ENCODE data around the gene GMEB2.
"Not testable (repeated sequence)": the region's sequence is repeated elsewhere in the genome, so short reads cannot be mapped to it uniquely, and the experiment has no call there.

GMEB2 gene

DNA sequence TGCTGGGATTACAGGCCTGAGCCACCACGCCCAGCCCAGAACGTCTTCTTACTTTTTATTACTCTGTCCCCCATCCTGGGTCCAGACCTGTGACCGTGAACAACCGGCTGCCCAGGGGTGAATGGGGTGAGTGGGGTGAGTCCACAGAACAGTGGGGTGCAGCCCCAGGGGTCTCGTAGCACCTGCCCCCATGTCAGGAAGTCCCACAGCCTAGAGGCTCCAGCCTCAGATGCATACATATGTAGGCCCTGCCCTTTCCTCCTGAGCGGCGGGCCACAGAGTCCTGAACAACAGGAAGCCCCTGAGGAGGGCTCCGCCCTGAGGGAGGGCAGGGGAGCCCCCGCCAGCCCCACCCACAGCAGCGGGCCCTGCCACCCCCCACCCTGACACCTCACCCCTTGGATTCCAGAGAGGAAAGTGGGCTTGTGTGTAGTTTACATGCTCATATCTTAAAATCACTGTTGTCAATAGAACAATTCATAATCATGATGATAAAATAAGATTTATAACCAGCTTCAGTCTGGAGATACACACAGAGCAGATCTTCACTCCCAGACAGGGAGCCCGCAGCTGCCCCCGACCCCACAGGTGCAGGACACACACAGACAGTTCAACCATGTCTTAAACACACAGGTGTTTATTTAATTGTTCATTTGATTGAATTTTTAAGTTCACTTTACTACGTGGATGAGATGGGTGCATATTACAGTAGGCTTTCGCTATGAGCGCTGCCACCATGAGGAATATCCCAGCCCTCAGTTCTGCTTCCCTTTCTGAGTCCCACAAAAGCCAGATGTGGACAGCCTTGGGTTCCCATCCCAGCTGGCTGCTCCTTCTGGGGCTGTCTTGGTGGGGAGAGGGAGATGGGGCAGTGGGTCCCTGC is 12.4 kb upstream of the GMEB2 start:
- DNase-seq (ENCODE audit: low read depth in 1 of 2, low spot score in 1 of 2): peak; percentile 49 to 59

DNA sequence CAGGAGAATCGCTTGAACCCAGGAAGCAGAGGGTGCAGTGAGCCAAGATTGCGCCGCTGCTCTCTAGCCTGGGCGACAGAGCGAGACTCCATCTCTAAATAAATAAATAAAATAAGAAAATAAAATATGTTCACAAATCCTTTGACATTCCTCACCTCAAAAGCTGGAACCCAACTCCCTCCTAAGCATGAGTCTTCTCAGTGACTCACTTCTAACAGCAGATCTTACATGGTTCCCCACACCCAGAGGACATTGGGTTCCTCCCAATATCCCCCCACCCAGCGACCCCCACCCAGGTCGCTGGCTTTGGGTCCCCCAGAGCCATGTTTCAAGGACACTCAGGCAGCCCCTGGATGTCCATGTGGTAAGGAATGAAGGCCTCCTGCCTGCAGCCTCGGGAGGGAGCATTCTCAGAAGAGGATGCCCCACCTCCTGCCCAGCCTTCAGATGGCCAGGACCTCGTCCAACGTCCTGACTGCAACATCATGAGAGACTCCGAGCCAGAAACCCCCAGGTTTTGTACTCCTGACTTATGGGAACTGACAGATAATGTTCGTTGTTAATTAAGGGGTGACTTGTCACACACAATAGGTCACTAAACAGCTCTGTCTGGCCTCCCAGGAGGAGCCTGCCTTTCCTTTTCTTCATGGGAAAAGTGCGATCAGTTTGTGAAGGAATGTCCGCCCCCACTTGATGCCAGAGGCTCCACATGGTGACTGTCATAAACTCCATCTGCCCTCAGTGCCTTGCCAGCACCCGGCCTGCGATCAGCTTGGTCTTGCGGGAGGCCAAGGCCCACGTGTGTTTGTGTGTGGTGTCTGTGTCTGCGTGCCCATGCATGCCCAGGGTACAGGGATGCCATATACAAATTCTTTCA is 10.1 kb upstream of the GMEB2 start:
- no peak for DNase-seq (ENCODE audit: low read depth in 1 of 2, low spot score in 1 of 2)

GRCh38 chr20:63635431-63636141 is 8.7 kb upstream of the GMEB2 start:
- peak in 1 of 2 donors; percentile 49 for DNase-seq (ENCODE audit: low read depth in 1 of 2, low spot score in 1 of 2)

GRCh38 chr20:63633732-63634131 is 6.8 kb upstream of the GMEB2 start:
- no peak for DNase-seq (ENCODE audit: low read depth in 1 of 2, low spot score in 1 of 2)

GRCh38 chr20:63631426-63631825 is 4.5 kb upstream of the GMEB2 start:
- DNase-seq (ENCODE audit: low read depth in 1 of 2, low spot score in 1 of 2): not testable (repeated sequence)

GRCh38 chr20:63630956-63631355 is 4.1 kb upstream of the GMEB2 start:
- DNase-seq (ENCODE audit: low read depth in 1 of 2, low spot score in 1 of 2): not testable (repeated sequence)

DNA sequence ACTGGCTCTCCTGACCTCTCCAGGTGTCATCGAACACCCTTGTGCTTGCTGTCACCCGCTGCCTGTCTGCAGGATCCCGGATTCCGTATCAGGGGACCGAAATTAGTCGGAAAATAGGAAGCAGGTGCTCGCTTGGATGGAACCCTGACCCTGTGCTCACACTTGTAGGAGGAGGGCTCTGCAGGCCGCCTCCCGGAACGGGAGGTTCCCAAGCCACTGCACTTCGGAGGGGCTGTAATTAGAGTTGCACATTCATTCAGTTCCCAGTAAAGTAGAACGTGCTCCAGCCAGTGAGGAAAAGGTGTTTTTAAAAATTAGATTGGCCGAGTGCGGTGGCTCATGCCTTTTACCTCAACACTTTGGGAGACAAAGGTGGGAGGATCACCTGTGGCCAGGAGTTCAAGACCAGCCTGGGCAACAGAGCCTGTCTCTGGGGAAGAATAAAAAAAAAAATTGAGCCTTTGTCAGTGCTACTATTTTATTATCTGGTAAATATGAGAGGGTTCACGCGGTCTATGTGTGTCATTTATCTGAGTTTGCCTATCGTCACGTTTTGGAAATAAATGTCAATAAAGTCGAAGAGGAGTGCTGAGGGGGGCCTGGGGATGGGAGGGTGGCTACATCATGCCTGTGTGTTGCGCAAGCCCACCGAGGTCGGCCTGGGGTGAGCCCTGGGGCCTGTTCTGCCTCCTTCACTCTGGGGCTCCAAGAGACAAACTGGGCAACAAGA is 1.5 kb upstream of the GMEB2 start:
- DNase-seq (ENCODE audit: low read depth in 1 of 2, low spot score in 1 of 2): peak in 1 of 2 donors; percentile 59

GRCh38 chr20:63627751-63628245 is 897 bp upstream of the GMEB2 start:
- no peak for DNase-seq (ENCODE audit: low read depth in 1 of 2, low spot score in 1 of 2)

DNA sequence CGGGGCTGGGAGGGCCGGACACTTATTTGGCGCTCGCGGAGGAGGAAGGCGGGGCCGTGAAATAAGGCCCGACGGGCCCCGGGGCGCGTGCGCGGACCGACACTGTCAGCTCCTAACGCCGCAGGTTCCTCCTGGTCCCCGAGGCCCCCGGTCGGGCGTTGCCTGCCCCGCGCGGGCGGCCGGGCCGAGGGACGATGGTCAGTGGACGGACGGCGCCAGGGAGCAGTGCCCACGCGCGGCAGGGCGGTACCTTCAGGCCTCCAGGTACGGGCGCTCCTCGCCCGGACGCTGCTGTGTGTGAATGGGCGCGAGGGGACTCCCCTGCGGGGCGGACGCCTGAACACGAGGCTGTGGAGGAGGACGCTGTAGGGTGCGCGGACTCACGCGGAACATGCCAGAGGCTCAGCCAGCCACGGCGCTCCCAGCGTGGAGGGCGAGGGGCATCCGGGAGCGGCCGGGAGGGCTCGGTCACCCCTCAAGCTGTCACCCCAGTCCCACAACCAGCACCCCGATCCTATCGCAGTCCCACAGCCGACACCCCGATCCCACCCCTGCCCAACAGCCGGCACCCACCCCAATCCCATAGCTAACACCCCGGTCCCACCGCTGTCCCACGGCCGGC is 339 bp upstream of the GMEB2 start:
- peak; percentile 91 to 92 for DNase-seq (ENCODE audit: low read depth in 1 of 2, low spot score in 1 of 2)

DNA sequence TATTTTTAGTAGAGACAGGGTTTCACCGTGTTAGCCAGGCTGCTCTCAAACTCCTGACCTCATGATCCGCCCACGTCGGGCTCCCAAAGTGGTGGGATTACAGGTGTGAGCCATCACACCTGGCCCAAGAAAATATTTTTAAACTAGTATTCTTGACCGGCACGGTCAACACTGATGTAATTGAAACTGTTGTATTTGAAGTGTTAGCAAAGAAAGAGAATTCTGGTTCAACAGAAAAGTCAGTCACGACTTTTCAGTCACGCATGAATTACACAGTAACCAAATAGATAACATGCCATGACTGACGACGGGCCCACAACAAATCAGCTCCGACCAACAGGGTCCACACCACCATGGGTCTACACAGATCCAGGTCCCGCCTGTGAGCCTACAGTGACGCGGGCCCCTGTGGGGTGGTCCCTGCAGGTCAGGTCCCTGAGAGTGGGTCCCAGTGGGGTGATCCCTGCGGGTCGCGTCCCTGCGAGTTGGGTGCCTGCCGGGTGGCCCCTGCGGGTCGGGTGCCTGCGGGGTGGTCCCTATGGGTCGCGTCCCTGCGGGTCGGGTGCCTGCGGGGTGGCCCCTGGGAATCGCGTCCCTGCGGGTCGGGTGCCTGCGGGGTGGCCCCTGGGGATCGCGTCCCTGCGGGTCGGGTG is 1.0 kb downstream of the GMEB2 start:
- DNase-seq (ENCODE audit: low read depth in 1 of 2, low spot score in 1 of 2): no peak

- DNase-seq (ENCODE audit: low read depth in 1 of 2, low spot score in 1 of 2): no peak
Observed at GRCh38 chr20:63624486-63624885, 2.4 kb downstream of the GMEB2 start.

GRCh38 chr20:63622732-63623131 is 4.2 kb downstream of the GMEB2 start:
- DNase-seq (ENCODE audit: low read depth in 1 of 2, low spot score in 1 of 2): no peak

- no peak for DNase-seq (ENCODE audit: low read depth in 1 of 2, low spot score in 1 of 2)
Observed at GRCh38 chr20:63622096-63622495, 4.8 kb downstream of the GMEB2 start.

DNA sequence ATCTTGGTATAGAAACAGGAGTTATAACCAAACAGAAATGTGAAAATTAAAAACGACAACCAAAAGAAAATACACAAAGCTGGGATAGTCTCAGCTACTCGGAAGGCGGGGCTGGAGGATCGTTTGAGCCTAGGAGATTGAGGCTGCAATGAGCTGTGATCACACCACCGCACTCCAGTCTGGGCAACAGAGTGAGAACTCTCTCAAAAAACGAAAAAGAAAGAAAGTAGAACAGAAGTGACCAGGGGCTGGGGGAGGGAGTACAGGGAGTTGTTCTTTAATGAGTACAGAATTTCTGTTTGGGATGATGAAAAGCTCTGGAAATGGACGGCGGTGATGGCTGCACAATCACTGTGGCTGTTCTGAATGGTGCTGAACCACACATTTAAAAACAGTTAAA is 5.9 kb downstream of the GMEB2 start:
- DNase-seq (ENCODE audit: low read depth in 1 of 2, low spot score in 1 of 2): no peak

DNA sequence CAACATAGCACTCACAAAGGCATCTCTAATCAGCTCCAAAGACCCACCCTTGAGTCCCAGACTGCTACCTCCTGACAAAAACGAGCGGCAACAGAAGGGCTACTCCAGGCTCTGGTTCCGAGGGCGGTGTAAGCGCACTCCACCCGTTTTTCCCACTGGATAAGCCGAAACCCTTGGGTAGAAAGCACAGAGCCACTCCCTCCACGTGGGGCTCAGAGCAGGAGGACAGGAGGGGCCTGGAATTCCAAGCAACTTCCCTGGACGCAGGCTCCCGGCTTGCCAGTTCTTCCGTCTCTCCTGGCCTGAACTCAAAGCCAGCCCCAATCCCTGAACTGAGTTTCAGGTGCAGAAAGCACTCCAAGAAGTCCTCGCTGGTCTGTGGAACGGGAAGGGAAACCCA is 7.4 kb downstream of the GMEB2 start:
- no peak for DNase-seq (ENCODE audit: low read depth in 1 of 2, low spot score in 1 of 2)

GRCh38 chr20:63619086-63619485 is 7.8 kb downstream of the GMEB2 start:
- DNase-seq (ENCODE audit: low read depth in 1 of 2, low spot score in 1 of 2): no peak

GRCh38 chr20:63618291-63618980 is 8.5 kb downstream of the GMEB2 start:
- DNase-seq (ENCODE audit: low read depth in 1 of 2, low spot score in 1 of 2): no peak

- DNase-seq (ENCODE audit: low read depth in 1 of 2, low spot score in 1 of 2): no peak
Observed at GRCh38 chr20:63617876-63618265, 9.0 kb downstream of the GMEB2 start.

Data from stimulated activated CD4-positive, alpha-beta T cell treated with anti-CD3 and anti-CD28 coated beads, Interleukin-15, amount 100 ng/mL, for 1 hour (primary cell).